Neural progenitor cell (in vitro differentiated cells): Measurements from ENCODE around the gene TAF4. TPM values are rescaled to one million over a fixed set of nuclear protein-coding genes. Genes with fewer than 3 reads are reported as not detected.

Experiments
- DNase-seq: peaks from one replicate; pipeline ENCODE4 v3.0.0-alpha.2; 2016; ENCODE audit warnings: low spot score
- H2AFZ ChIP-seq: fragments of 200-600 bp; sonication (generic); replicated peaks from 2 replicates; pipeline ENCODE4 v1.6.1; 2016; ENCODE audit warnings: antibody characterized with exemption
- H3F3A ChIP-seq: fragments of 200-600 bp; sonication (generic); 2 replicates; pipeline ENCODE4 v1.6.1; 2016; ENCODE audit warnings: antibody characterized with exemption, low read depth
- H3K27ac ChIP-seq: fragments of 200-600 bp; sonication (generic); 2 replicates; pipeline ENCODE4 v1.5.1; 2016; ENCODE audit warnings: mild to moderate bottlenecking
- H3K27me3 ChIP-seq: fragments of 200-600 bp; sonication (generic); 2 replicates; pipeline ENCODE4 v1.6.1; 2016; ENCODE audit warnings: mild to moderate bottlenecking, moderate library complexity
- H3K36me3 ChIP-seq: fragments of 200-600 bp; sonication (generic); 2 replicates; pipeline ENCODE4 v1.5.1; 2016
- H3K4me1 ChIP-seq: fragments of 200-600 bp; sonication (generic); 2 replicates; pipeline ENCODE4 v1.6.1; 2016; ENCODE audit warnings: mixed run types
- H3K4me2 ChIP-seq: fragments of 200-600 bp; sonication (generic); 2 replicates; pipeline ENCODE4 v1.6.1; 2016
- H3K4me3 ChIP-seq: fragments of 200-600 bp; sonication (generic); 2 replicates; pipeline ENCODE4 v1.5.1; 2016
- H3K79me2 ChIP-seq: fragments of 200-600 bp; sonication (generic); 2 replicates; pipeline ENCODE4 v1.6.1; 2016; ENCODE audit warnings: low read depth
- H3K9ac ChIP-seq: fragments of 200-600 bp; sonication (generic); 2 replicates; pipeline ENCODE4 v1.6.1; 2016
- H3K9me3 ChIP-seq: fragments of 200-600 bp; sonication (generic); 2 replicates; pipeline ENCODE4 v1.5.1; 2016; ENCODE audit warnings: low read depth
- H4K20me1 ChIP-seq: fragments of 200-600 bp; sonication (generic); 2 replicates; pipeline ENCODE4 v1.6.1; 2016; ENCODE audit warnings: low read depth
- H3K27ac Mint-ChIP-seq: 3 replicates; pipeline ENCODE4 v1.8.0; 2021; ENCODE audit warnings: mixed read lengths
- H3K27me3 Mint-ChIP-seq: 2 replicates; pipeline ENCODE4 v1.8.0; 2022; ENCODE audit warnings: low read depth, mild to moderate bottlenecking, inconsistent platforms, moderate library complexity, mixed read lengths; ENCODE audit not compliant: insufficient read depth
- H3K36me3 Mint-ChIP-seq: 3 replicates; pipeline ENCODE4 v1.8.0; 2021; ENCODE audit warnings: mixed read lengths
- H3K4me1 Mint-ChIP-seq: 3 replicates; pipeline ENCODE4 v1.8.0; 2021; ENCODE audit warnings: mixed read lengths
- H3K4me3 Mint-ChIP-seq: 3 replicates; pipeline ENCODE4 v1.8.0; 2021; ENCODE audit warnings: mild to moderate bottlenecking, moderate library complexity, mixed read lengths
- H3K9me3 Mint-ChIP-seq: 3 replicates; pipeline ENCODE4 v1.8.0; 2020; ENCODE audit warnings: mixed read lengths
- CTCF ChIP-seq: fragments of 200-600 bp; sonication (generic); IDR thresholded peaks from 2 replicates; pipeline ENCODE4 v1.5.1; 2017; ENCODE audit warnings: antibody characterized with exemption, mild to moderate bottlenecking
- EZH2 ChIP-seq: fragments of 200-600 bp; sonication (generic); IDR thresholded peaks from 2 replicates; pipeline ENCODE4 v1.6.1; 2017; ENCODE audit warnings: antibody characterized with exemption, mild to moderate bottlenecking, moderate library complexity
- EZH2phosphoT487 ChIP-seq: fragments of 200-600 bp; sonication (generic); IDR thresholded peaks from 2 replicates; pipeline ENCODE4 v1.6.1; 2017; ENCODE audit warnings: antibody characterized with exemption
- total RNA-seq: library from RNA; depleted of rRNA; stranded (reverse); fragments of >200 nt; gene quantifications from 2 replicates; pipeline ENCODE4 v1.2.3, GENCODE V29; 2015; ENCODE audit warnings: low replicate concordance

Gene TAF4
- total RNA-seq, 1 donor from 2014 or later = 9.9 TPM

GRCh38 chr20:62043131-62043914 is 22.4 kb downstream of the TAF4 start:
- H3K4me1 Mint-ChIP-seq = peaks cover 3% of the 10 kb centered on the region
- H3K4me1 ChIP-seq = peaks cover 18% of the 10 kb centered on the region
- no peaks in the 10 kb centered on the region for H3F3A ChIP-seq
- peaks cover 99% of the 10 kb centered on the region for H3K79me2 ChIP-seq
- H3K4me3 ChIP-seq = no peak overlapping the region
- H3K4me3 Mint-ChIP-seq = no peak overlapping the region
- H3K27me3 Mint-ChIP-seq = peaks cover 7% of the 10 kb centered on the region
- H3K36me3 ChIP-seq = no peaks in the 10 kb centered on the region
- H3K27ac Mint-ChIP-seq = no peak overlapping the region
- H3K36me3 Mint-ChIP-seq = peaks cover 35% of the 10 kb centered on the region
- H2AFZ ChIP-seq = no peak overlapping the region
- no peaks in the 10 kb centered on the region for H3K27me3 ChIP-seq
- H4K20me1 ChIP-seq = peaks cover 85% of the 10 kb centered on the region
- peaks cover 31% of the 10 kb centered on the region for H3K9me3 Mint-ChIP-seq
- no peak overlapping the region for H3K27ac ChIP-seq
- no peak for DNase-seq
- no peak overlapping the region for H3K9ac ChIP-seq
- no peak overlapping the region for H3K4me2 ChIP-seq
- H3K9me3 ChIP-seq = no peaks in the 10 kb centered on the region
- TF ChIP-seq CTCF (no peak), EZH2phosphoT487 (no peak), EZH2 (no peak)

- peaks cover 38% of the 10 kb centered on the region for H3K36me3 Mint-ChIP-seq
- Histone ChIP-seq H3K9ac (no peak overlapping the region), H3K4me3 (no peak overlapping the region), H4K20me1 (peaks cover 74% of the 10 kb centered on the region), H3K36me3 (no peaks in the 10 kb centered on the region), H3K27ac (no peak overlapping the region), H3K9me3 (no peaks in the 10 kb centered on the region), H2AFZ (no peak overlapping the region), H3K79me2 (peaks cover 100% of the 10 kb centered on the region), H3K4me1 (peaks cover 18% of the 10 kb centered on the region), H3K27me3 (no peaks in the 10 kb centered on the region), H3K4me2 (no peak overlapping the region), H3F3A (no peaks in the 10 kb centered on the region)
- H3K27me3 Mint-ChIP-seq = peaks cover 7% of the 10 kb centered on the region
- TF ChIP-seq EZH2phosphoT487 = no peak
- no peak for TF ChIP-seq CTCF
- TF ChIP-seq EZH2 = no peak
- peaks cover 3% of the 10 kb centered on the region for H3K4me1 Mint-ChIP-seq
- peaks cover 40% of the 10 kb centered on the region for H3K9me3 Mint-ChIP-seq
- DNase-seq = no peak
- H3K4me3 Mint-ChIP-seq = no peak overlapping the region
- no peak overlapping the region for H3K27ac Mint-ChIP-seq
Measured at GRCh38 chr20:62042025-62042820, 23.5 kb downstream of the TAF4 start.

- Histone ChIP-seq H3F3A (no peaks in the 10 kb centered on the region), H3K4me1 (peaks cover 15% of the 10 kb centered on the region), H2AFZ (no peak overlapping the region), H3K4me2 (no peak overlapping the region), H3K4me3 (no peak overlapping the region), H3K36me3 (no peaks in the 10 kb centered on the region), H3K9me3 (no peaks in the 10 kb centered on the region), H3K27me3 (no peaks in the 10 kb centered on the region), H4K20me1 (peaks cover 64% of the 10 kb centered on the region), H3K79me2 (peaks cover 100% of the 10 kb centered on the region), H3K9ac (no peak overlapping the region), H3K27ac (no peak overlapping the region)
- Mint-ChIP-seq H3K9me3 (peaks cover 50% of the 10 kb centered on the region), H3K4me1 (peaks cover 3% of the 10 kb centered on the region), H3K36me3 (peaks cover 48% of the 10 kb centered on the region), H3K27me3 (peaks cover 7% of the 10 kb centered on the region), H3K27ac (no peak overlapping the region), H3K4me3 (peak overlapping the region; percentile 50)
- DNase-seq = no peak
- TF ChIP-seq EZH2 (no peak), CTCF (no peak), EZH2phosphoT487 (no peak)
Measured at GRCh38 chr20:62040933-62041332, 24.7 kb downstream of the TAF4 start.
